Endothelial cell of umbilical vein (primary cell): ENCODE results near the gene BDP1. TPM values are rescaled to one million over a fixed set of nuclear protein-coding genes. Genes with fewer than 3 reads are reported as not detected.

ENCODE experiments used
- BruUV-seq: library from RNA; stranded (reverse); fragments of 400-500 nt; replicated peaks from 2 replicates; lab custom pipeline; 2021; lab: Mats Ljungman, UMichigan
- CTCF ChIA-PET: fragments of 300-600, 350-600 bp; sonication (Branson Sonifier 250); formaldehyde crosslinking; loops from one replicate; lab custom pipeline; 2021; ENCODE audit warnings: antibody characterized with exemption, inconsistent platforms; lab: Charles Lee
- POLR2A ChIA-PET: fragments of 300-600, 350-600 bp; sonication (Branson Sonifier 250); formaldehyde crosslinking; loops from one replicate; lab custom pipeline; 2021; ENCODE audit warnings: antibody characterized with exemption, inconsistent platforms; lab: Charles Lee
- DNase-seq: peaks from one replicate; pipeline ENCODE4 v3.0.0-alpha.2; 2011; ENCODE audit warnings: low read depth, low spot score
- FAIRE-seq: peaks from 2 replicates; lab custom pipeline; 2011; peaks lifted over from hg19 to GRCh38; lab: Jason Lieb, UNC
- H2AFZ ChIP-seq: 2 replicates; pipeline ENCODE4 v1.6.0; 2012; ENCODE audit warnings: low read depth, low read length, control low read depth, inconsistent platforms
- H3K27ac ChIP-seq: 2 replicates; pipeline ENCODE4 v1.5.1; 2011; ENCODE audit warnings: low read depth, mild to moderate bottlenecking, control low read depth, low read length, moderate library complexity; ENCODE audit not compliant: insufficient read depth
- H3K27me3 ChIP-seq, 2 experiments: 2 replicates each; pipeline versions ENCODE4 v1.6.0 to v1.6.1; 2011; ENCODE audit warnings: low read length in 2 of 2, mixed read lengths in 1 of 2; ENCODE audit not compliant: control insufficient read depth in 2 of 2, insufficient read depth in 2 of 2
- H3K36me3 ChIP-seq, 2 experiments: 2 replicates in 1 of 2; 3 replicates in 1 of 2; pipeline ENCODE4 v1.5.1; 2011; ENCODE audit warnings: low read length in 2 of 2, mild to moderate bottlenecking in 1 of 2, moderate library complexity in 1 of 2; ENCODE audit not compliant: control insufficient read depth in 2 of 2, insufficient read depth in 2 of 2; ENCODE audit errors: extremely low read depth in 1 of 2
- H3K4me1 ChIP-seq: 3 replicates; pipeline ENCODE4 v1.5.1; 2011; ENCODE audit warnings: mild to moderate bottlenecking, low read length; ENCODE audit not compliant: control insufficient read depth, insufficient read depth; ENCODE audit errors: extremely low read depth
- H3K4me2 ChIP-seq: 2 replicates; pipeline ENCODE4 v1.6.1; 2011; ENCODE audit warnings: low read length, control low read depth, mixed read lengths; ENCODE audit not compliant: insufficient read depth
- H3K4me3 ChIP-seq, 3 experiments: fragments of 200-600 bp in 1 of 3; sonication (generic), shearing (Covaris generic) in 1 of 3; replicated peaks in 1 of 3; 2 replicates each; pipeline ENCODE4 v1.5.1; 2011 to 2016; ENCODE audit warnings: control low read depth in 3 of 3, low read length in 3 of 3, mild to moderate bottlenecking in 2 of 3, inconsistent platforms in 1 of 3, low read depth in 1 of 3, moderate library complexity in 1 of 3; ENCODE audit not compliant: insufficient read depth in 1 of 3
- H3K79me2 ChIP-seq: 2 replicates; pipeline ENCODE4 v1.6.0; 2012; ENCODE audit warnings: low read length, inconsistent platforms; ENCODE audit not compliant: control insufficient read depth, insufficient read depth
- H3K9ac ChIP-seq: replicated peaks from 2 replicates; pipeline ENCODE3; 2011; ENCODE audit warnings: low read length, control low read depth; ENCODE audit not compliant: insufficient read depth; ENCODE audit errors: extremely low read depth
- H3K9me1 ChIP-seq: replicated peaks from 3 replicates; pipeline ENCODE4 v1.6.0; 2011; ENCODE audit warnings: mild to moderate bottlenecking, low read length; ENCODE audit not compliant: control insufficient read depth, insufficient read depth; ENCODE audit errors: extremely low read depth
- H3K9me3 ChIP-seq: replicated peaks from 2 replicates; pipeline ENCODE4 v1.5.1; 2012; ENCODE audit warnings: low read length, inconsistent platforms; ENCODE audit not compliant: control insufficient read depth, insufficient read depth
- H4K20me1 ChIP-seq: replicated peaks from 2 replicates; pipeline ENCODE3; 2011; ENCODE audit warnings: mild to moderate bottlenecking, low read length; ENCODE audit not compliant: control insufficient read depth, insufficient read depth; ENCODE audit errors: extremely low read depth
- EZH2 ChIP-seq: IDR thresholded peaks from 2 replicates; pipeline ENCODE4 v1.6.1; 2012; ENCODE audit warnings: borderline replicate concordance, low read depth, mild to moderate bottlenecking, moderate library complexity, low read length, inconsistent platforms; ENCODE audit not compliant: severe bottlenecking
- FOS ChIP-seq: IDR thresholded peaks from 2 replicates; pipeline ENCODE4 v1.6.1; 2011; ENCODE audit warnings: mild to moderate bottlenecking, low read length, moderate library complexity, borderline replicate concordance; ENCODE audit not compliant: insufficient read depth
- GATA2 ChIP-seq: IDR thresholded peaks from 2 replicates; pipeline ENCODE4 v1.7.0; 2011; ENCODE audit warnings: low read depth, mild to moderate bottlenecking, moderate library complexity, mixed read lengths, low read length; ENCODE audit not compliant: insufficient read length, insufficient read depth
- JUN ChIP-seq: IDR thresholded peaks from 2 replicates; pipeline ENCODE4 v1.6.1; 2011; ENCODE audit warnings: borderline replicate concordance, low read depth; ENCODE audit not compliant: insufficient read length, insufficient read depth
- MYC ChIP-seq: IDR thresholded peaks from one replicate; pipeline ENCODE4 v1.6.1; 2011; ENCODE audit warnings: mild to moderate bottlenecking, low read depth, low read length
- POLR2A ChIP-seq: IDR thresholded peaks from 2 replicates; pipeline ENCODE4 v1.6.1; 2012; ENCODE audit warnings: low read depth, mild to moderate bottlenecking, control low read depth, low read length
- POLR2AphosphoS5 ChIP-seq: IDR thresholded peaks from 2 replicates; pipeline ENCODE4 v1.6.1; 2012; ENCODE audit warnings: low read depth, mild to moderate bottlenecking, control low read depth, low read length, moderate library complexity; ENCODE audit not compliant: insufficient read depth
- dilution Hi-C: fragments of 300-500 bp; cut with MboI; formaldehyde crosslinking; loops from one replicate; pipeline ENCODE4 v1.15.0; 2019; ENCODE audit warnings: low sequenced_read_pairs; ENCODE audit not compliant: extremely low pct_ligation_motif_present
- intact Hi-C: fragments of 100-400 bp; cut with micrococcal nuclease; formaldehyde crosslinking; loops from one replicate; pipeline ENCODE4 v1.10.0; 2022
- polyA plus RNA-seq, 4 experiments: library from polyadenylated mRNA; depleted of rRNA in 3 of 4; stranded (reverse) in 3 of 4; unstranded in 1 of 4; fragments of >200 nt; gene quantifications; 2 replicates each; pipeline versions ENCODE4 v1.2.1 to v1.2.3, GENCODE V29; 2011 to 2012; ENCODE audit warnings: missing spikeins in 1 of 4
- total RNA-seq: library from RNA; stranded (reverse); gene quantifications from 2 replicates; pipeline ENCODE4 v1.2.3, GENCODE V29; 2021
- TF ChIP-seq, protein P1 (sequence below): IDR thresholded peaks from 2 replicates; pipeline ENCODE4 v1.6.1; 2011; ENCODE audit not compliant: insufficient read depth, insufficient read length
- TF ChIP-seq, protein P2 (sequence below), 2 donors: IDR thresholded peaks; 1 replicate in 1 of 2; 2 replicates in 1 of 2; pipeline ENCODE4 v1.5.1; 2011; ENCODE audit warnings: low read length in 2 of 2, mild to moderate bottlenecking in 2 of 2, moderate library complexity in 2 of 2, control low read depth in 1 of 2, inconsistent platforms in 1 of 2, low read depth in 1 of 2; ENCODE audit not compliant: insufficient read depth in 1 of 2; ENCODE audit errors: extremely low read depth in 1 of 2

The BDP1 gene
- total and polyA plus RNA-seq, 2 donors (not counting 3 experiments of a cell fraction or from before 2014, with no cell fraction given) = 4.5 to 27.5 TPM

DNA sequence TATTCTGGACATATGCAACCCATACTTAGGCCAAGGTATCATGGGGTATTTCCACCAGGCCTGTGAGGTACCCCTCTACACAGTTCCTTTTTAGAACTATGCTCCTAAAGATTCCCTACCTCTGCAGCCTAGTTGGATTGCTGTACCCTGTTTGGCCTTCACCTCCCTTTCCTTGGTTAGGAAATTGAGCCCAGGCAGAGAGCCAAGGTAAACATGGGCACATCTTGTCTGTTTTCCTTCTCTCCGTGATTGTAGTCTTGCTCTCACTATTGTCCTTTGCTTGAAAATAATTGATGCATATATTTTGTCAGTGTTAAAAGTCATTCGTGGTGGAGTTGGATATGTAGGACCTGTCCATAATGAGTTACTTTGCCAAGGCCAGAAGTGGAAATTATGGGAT, 26.7 kb downstream of the BDP1 start:
- Histone ChIP-seq H3K27ac (peak overlapping the region; percentile 91), H3K79me2 (peaks cover 9% of the 10 kb centered on the region), H3K4me1 (peaks cover 33% of the 10 kb centered on the region), H3K9ac (no peak overlapping the region), H3K27me3 (no peaks in the 10 kb centered on the region), H4K20me1 (no peaks in the 10 kb centered on the region), H3K4me2 (peak overlapping the region; percentile 51), H3K4me3 (no peak overlapping the region), H3K9me1 (no peaks in the 10 kb centered on the region), H3K9me3 (no peaks in the 10 kb centered on the region), H3K36me3 (no peaks in the 10 kb centered on the region), H2AFZ (no peak overlapping the region)
- FAIRE-seq = peak; percentile 91
- peak; percentile 91 for DNase-seq
- TF ChIP-seq, protein P1, sequence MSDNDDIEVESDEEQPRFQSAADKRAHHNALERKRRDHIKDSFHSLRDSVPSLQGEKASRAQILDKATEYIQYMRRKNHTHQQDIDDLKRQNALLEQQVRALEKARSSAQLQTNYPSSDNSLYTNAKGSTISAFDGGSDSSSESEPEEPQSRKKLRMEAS = no peak
- TF ChIP-seq POLR2AphosphoS5 = peak; percentile 60
- TF ChIP-seq GATA2 = peak; percentile 35
- dilution Hi-C loops = no loop called here
- intact Hi-C loops = loop anchor here (2.0 kb wide), 2 partner anchors 27 to 119 kb away; partner anchors contain the start of gene BDP1
- POLR2A ChIA-PET = no interaction called here
- no TSS peak for BruUV-seq
- CTCF ChIA-PET = no interaction called here

DNA sequence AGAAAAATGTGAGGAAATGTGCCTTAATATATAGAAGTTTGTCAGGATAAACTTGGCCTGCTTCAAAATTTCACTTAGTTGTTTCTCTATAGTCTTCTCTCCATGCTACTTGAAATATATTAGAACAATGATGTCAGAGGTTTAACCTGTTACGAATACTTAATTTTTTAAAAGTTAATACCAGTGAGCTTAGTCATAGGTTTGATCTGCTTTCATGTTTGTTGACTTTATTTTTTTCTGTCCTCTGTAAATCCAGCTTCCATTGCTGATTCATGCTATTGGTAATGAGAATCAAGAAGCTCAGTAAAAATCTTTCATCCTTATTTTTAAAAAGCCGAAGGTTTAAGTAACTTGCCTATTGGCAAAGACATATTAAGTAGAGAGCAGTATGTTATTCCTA, 27.9 kb downstream of the BDP1 start:
- no peaks in the 10 kb centered on the region for H4K20me1 ChIP-seq
- H2AFZ ChIP-seq = no peak overlapping the region
- no peaks in the 10 kb centered on the region for H3K9me1 ChIP-seq
- peak overlapping the region; percentile 51 for H3K4me2 ChIP-seq
- DNase-seq (peak; percentile 79), FAIRE-seq (peak; percentile 89)
- H3K27me3 ChIP-seq = no peaks in the 10 kb centered on the region
- no peak for TF ChIP-seq GATA2
- no peak for TF ChIP-seq MYC
- no peak for TF ChIP-seq POLR2AphosphoS5
- TF ChIP-seq FOS = peak; percentile 82
- no peak for TF ChIP-seq POLR2A
- TF ChIP-seq, protein P1 = no peak
- peak; percentile 77 for TF ChIP-seq JUN
- TF ChIP-seq, protein P2, sequence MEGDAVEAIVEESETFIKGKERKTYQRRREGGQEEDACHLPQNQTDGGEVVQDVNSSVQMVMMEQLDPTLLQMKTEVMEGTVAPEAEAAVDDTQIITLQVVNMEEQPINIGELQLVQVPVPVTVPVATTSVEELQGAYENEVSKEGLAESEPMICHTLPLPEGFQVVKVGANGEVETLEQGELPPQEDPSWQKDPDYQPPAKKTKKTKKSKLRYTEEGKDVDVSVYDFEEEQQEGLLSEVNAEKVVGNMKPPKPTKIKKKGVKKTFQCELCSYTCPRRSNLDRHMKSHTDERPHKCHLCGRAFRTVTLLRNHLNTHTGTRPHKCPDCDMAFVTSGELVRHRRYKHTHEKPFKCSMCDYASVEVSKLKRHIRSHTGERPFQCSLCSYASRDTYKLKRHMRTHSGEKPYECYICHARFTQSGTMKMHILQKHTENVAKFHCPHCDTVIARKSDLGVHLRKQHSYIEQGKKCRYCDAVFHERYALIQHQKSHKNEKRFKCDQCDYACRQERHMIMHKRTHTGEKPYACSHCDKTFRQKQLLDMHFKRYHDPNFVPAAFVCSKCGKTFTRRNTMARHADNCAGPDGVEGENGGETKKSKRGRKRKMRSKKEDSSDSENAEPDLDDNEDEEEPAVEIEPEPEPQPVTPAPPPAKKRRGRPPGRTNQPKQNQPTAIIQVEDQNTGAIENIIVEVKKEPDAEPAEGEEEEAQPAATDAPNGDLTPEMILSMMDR (IDR thresholded peaks at IDR 0.05; ENCODE audit: extremely low read depth in 1 of 2, insufficient read depth in 1 of 2, low read depth in 1 of 2, low read length in 2 of 2) = no peak
- no peak for TF ChIP-seq EZH2
- H3K9me3 ChIP-seq = no peaks in the 10 kb centered on the region
- H3K9ac ChIP-seq = peak overlapping the region; percentile 40
- BruUV-seq = no TSS peak
- ChIA-PET POLR2A (no interaction called here), CTCF (interaction anchor here (0.9 to 1.1 kb wide), 5 partner anchors 9 to 275 kb away, joined by 3 to 5 read pairs (median 3); no protein-coding TSS in a partner anchor)
- intact Hi-C loops (loop anchor here (2.0 kb wide), 2 partner anchors 29 to 117 kb away; partner anchors contain the start of gene BDP1), dilution Hi-C loops (no loop called here)
- peak overlapping the region; percentile 91 for H3K27ac ChIP-seq
- H3K79me2 ChIP-seq = peaks cover 9% of the 10 kb centered on the region
- peaks cover 33% of the 10 kb centered on the region for H3K4me1 ChIP-seq
- no peak overlapping the region for H3K4me3 ChIP-seq
- H3K36me3 ChIP-seq = peaks cover 0 to 4% of the 10 kb centered on the region in 2 experiments
